Caco-2 (cell line): ENCODE measurements around the gene LRIG1. TPM values are rescaled to one million over a fixed set of nuclear protein-coding genes. Genes with fewer than 3 reads are reported as not detected.

Experiments used
- BruUV-seq: library from RNA; stranded (reverse); fragments of 400-500 nt; replicated peaks from 2 replicates; lab custom pipeline; 2021; lab: Mats Ljungman, UMichigan
- CTCF ChIA-PET: fragments of 300-600 bp; sonication (Branson Sonifier 250); formaldehyde crosslinking; loops from one replicate; lab custom pipeline; 2022; ENCODE audit warnings: antibody characterized with exemption; lab: Charles Lee
- POLR2A ChIA-PET: fragments of 300-600 bp; sonication (Branson Sonifier 250); formaldehyde crosslinking; loops from one replicate; lab custom pipeline; 2022; ENCODE audit warnings: antibody characterized with exemption; lab: Charles Lee
- DNase-seq, 2 experiments: peaks; one replicate each; pipeline versions ENCODE4 v3.0.0 to v3.0.0-alpha.2; 2020 to 2022
- H3K27me3 ChIP-seq: replicated peaks from 2 replicates; pipeline ENCODE4 v1.6.0; 2011; ENCODE audit warnings: low read length; ENCODE audit not compliant: control insufficient read depth, insufficient read depth
- H3K36me3 ChIP-seq: 2 replicates; pipeline ENCODE4 v1.5.1; 2011; ENCODE audit warnings: low read length; ENCODE audit not compliant: control insufficient read depth, insufficient read depth
- H3K4me1 ChIP-seq: fragments of 250-450 bp; sonication (Bioruptor Pico); 2 replicates; pipeline ENCODE4 v1.5.1; 2020; ENCODE audit warnings: mild to moderate bottlenecking
- H3K4me3 ChIP-seq: 2 replicates; pipeline ENCODE4 v1.5.1; 2011; ENCODE audit warnings: low read depth, mild to moderate bottlenecking, control low read depth, low read length
- H3K9me3 ChIP-seq: fragments of 250-450 bp; sonication (Bioruptor Pico); 2 replicates; pipeline ENCODE4 v1.5.1; 2020; ENCODE audit warnings: mild to moderate bottlenecking, moderate library complexity
- H3K27ac Mint-ChIP-seq: one replicate; pipeline ENCODE4 v1.8.0; 2022; ENCODE audit warnings: mixed read lengths; ENCODE audit not compliant: unreplicated experiment
- H3K27me3 Mint-ChIP-seq: one replicate; pipeline ENCODE4 v1.8.0; 2022; ENCODE audit warnings: mixed read lengths; ENCODE audit not compliant: insufficient read depth, unreplicated experiment
- H3K36me3 Mint-ChIP-seq: one replicate; pipeline ENCODE4 v1.8.0; 2022; ENCODE audit warnings: mild to moderate bottlenecking, mixed read lengths; ENCODE audit not compliant: insufficient read depth, unreplicated experiment
- H3K4me1 Mint-ChIP-seq: one replicate; pipeline ENCODE4 v1.8.0; 2022; ENCODE audit warnings: low read depth, mixed read lengths; ENCODE audit not compliant: unreplicated experiment
- H3K4me3 Mint-ChIP-seq: one replicate; pipeline ENCODE4 v1.8.0; 2022; ENCODE audit warnings: mild to moderate bottlenecking, moderate library complexity, mixed read lengths; ENCODE audit not compliant: unreplicated experiment
- H3K9me3 Mint-ChIP-seq: one replicate; pipeline ENCODE4 v1.8.0; 2022; ENCODE audit warnings: mixed read lengths; ENCODE audit not compliant: unreplicated experiment
- intact Hi-C: fragments of 100-400 bp; cut with micrococcal nuclease; formaldehyde crosslinking; loops from one replicate; pipeline ENCODE4 v1.10.0; 2022; ENCODE audit not compliant: unreplicated experiment
- total RNA-seq: library from RNA; stranded (reverse); gene quantifications from 2 replicates; pipeline ENCODE4 v1.2.3, GENCODE V29; 2022
- TF ChIP-seq, protein P1 (sequence below), 2 experiments: fragments of 200-600 bp in 1 of 2; IDR thresholded peaks; 1 replicate in 1 of 2; 2 replicates in 1 of 2; pipeline versions ENCODE4 v1.5.1 to v1.8.0; 2011 to 2022; ENCODE audit warnings: antibody characterized with exemption in 1 of 2, control low read depth in 1 of 2, inconsistent platforms in 1 of 2, low read depth in 1 of 2, low read length in 1 of 2, mild to moderate bottlenecking in 1 of 2, moderate library complexity in 1 of 2; ENCODE audit not compliant: insufficient read depth in 1 of 2, severe bottlenecking in 1 of 2, unreplicated experiment in 1 of 2

Gene LRIG1
- total RNA-seq, 1 experiment from 2014 or later, result 43.4 TPM

DNA sequence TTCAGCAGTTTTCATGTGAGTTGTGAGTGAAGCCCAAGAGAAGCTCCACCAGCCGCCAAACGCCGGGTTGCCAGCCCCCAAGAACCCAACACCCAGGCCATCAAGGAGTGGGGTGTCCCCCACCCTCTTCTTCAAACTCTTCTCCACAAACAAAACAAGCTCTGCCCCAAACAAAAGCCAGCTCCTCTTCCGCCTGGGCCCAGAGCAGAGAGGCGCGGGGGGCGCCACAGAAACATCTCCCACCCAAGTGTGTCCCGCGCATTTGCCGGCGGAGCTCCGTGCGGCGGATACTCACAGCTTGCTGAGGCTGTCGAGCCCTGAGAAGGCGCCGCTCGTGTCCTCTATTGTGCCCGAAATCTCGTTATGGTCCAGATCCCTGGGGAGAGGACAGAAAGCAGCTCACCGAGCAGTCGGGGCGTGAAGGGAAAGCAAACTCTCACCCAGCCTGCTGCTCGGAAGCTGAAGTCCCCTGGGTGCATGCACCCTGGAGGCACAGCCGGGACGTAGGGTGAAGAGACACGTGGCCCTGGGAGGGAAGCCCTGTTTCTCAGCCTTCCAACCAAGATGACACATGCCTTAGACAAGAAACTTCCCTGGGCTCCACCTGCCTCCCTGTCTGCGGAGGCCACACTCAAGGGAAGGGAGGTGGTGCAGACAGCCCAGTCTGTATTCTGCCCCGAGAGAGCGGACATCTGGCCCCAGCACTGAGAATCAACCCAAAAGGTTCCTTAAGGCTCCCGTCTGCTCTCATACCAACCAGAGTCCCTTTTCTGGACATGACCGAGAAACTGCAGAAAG is 95.7 kb downstream of the LRIG1 start:
- Mint-ChIP-seq H3K9me3 (no peaks in the 10 kb centered on the region), H3K36me3 (peaks cover 30% of the 10 kb centered on the region), H3K4me3 (no peak overlapping the region), H3K27me3 (no peaks in the 10 kb centered on the region), H3K27ac (no peak overlapping the region), H3K4me1 (peaks cover 14% of the 10 kb centered on the region)
- H3K4me3 ChIP-seq, result no peak overlapping the region
- H3K9me3 ChIP-seq, result no peaks in the 10 kb centered on the region
- ChIA-PET POLR2A (no interaction called here), CTCF (interaction anchor here (0.9 kb wide), 1 partner anchor 417 kb away, joined by 3 read pairs; no protein-coding TSS in a partner anchor)
- peaks cover 5% of the 10 kb centered on the region; the same call in 1 of the 2 replicates for H3K36me3 ChIP-seq
- peaks cover 4% of the 10 kb centered on the region; the same call in 1 of the 2 replicates for H3K4me1 ChIP-seq
- TF ChIP-seq, protein P1, sequence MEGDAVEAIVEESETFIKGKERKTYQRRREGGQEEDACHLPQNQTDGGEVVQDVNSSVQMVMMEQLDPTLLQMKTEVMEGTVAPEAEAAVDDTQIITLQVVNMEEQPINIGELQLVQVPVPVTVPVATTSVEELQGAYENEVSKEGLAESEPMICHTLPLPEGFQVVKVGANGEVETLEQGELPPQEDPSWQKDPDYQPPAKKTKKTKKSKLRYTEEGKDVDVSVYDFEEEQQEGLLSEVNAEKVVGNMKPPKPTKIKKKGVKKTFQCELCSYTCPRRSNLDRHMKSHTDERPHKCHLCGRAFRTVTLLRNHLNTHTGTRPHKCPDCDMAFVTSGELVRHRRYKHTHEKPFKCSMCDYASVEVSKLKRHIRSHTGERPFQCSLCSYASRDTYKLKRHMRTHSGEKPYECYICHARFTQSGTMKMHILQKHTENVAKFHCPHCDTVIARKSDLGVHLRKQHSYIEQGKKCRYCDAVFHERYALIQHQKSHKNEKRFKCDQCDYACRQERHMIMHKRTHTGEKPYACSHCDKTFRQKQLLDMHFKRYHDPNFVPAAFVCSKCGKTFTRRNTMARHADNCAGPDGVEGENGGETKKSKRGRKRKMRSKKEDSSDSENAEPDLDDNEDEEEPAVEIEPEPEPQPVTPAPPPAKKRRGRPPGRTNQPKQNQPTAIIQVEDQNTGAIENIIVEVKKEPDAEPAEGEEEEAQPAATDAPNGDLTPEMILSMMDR (IDR thresholded peaks at IDR 0.05; ENCODE audit: insufficient read depth in 1 of 2, low read depth in 1 of 2, low read length in 1 of 2, severe bottlenecking in 1 of 2, unreplicated experiment in 1 of 2), result no peak
- intact Hi-C loops, result no loop called here
- no peak for DNase-seq
- no peaks in the 10 kb centered on the region for H3K27me3 ChIP-seq
- BruUV-seq, result no TSS peak

DNA sequence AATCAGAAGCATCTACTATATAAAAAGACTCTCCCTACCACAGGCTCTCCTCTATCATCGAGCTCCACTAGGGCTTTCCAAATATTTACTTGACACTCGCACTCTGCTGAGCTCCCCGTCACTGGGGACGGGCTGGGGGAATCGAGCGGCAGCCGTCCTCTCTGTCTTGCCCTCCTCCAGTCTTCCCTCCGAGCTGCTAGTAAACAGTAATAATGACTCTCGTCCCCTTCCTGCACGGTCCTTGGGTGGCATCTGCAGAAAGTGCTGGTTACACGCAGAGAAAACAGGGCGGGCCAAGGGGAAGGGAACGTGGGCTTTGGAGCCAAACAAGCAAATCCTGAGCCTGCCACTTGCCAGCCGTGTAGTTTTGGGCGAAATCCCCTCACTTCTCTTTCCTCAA is 96.6 kb downstream of the LRIG1 start:
- intact Hi-C loops, result no loop called here
- CTCF ChIA-PET, result no interaction called here
- H3K4me1 Mint-ChIP-seq, result peaks cover 14% of the 10 kb centered on the region

DNA sequence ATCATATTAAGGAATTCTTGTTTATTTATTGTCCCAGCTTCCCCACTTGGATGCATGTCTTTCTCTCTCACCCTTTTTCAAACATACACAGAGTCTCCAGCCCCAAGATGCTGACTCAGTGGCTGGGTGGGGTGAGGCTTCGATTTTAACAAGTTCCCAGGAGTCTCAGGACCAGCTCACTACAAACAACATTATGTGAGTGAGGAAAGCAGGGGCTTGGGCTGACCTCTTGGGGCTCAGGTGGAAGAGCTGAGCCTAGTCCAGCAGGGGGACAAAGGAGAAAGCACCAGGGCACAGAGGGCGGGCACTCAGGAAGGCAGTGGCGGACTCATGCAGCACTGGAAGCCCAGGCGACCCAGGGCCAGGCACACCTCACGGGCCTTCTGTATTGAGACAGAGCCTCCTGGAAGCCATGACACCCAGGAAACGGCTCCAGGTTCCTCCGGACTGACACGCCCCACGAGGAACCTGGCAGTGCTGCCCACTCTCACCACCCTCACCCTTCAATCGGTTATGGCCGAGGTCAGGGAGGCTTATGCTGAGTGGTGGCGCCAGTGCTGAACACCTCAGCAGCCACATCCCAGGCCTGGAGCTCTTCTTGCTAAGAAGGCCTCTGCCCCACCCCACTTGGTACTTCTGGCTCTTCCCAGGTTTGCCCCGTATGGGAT is 97.4 kb downstream of the LRIG1 start:
- ChIA-PET CTCF (no interaction called here), POLR2A (no interaction called here)
- no peak for DNase-seq
- no TSS peak for BruUV-seq
- TF ChIP-seq, protein P1 (IDR thresholded peaks at IDR 0.05; ENCODE audit: insufficient read depth in 1 of 2, low read depth in 1 of 2, low read length in 1 of 2, severe bottlenecking in 1 of 2, unreplicated experiment in 1 of 2), result no peak
- Mint-ChIP-seq H3K27me3 (no peaks in the 10 kb centered on the region), H3K36me3 (peaks cover 28% of the 10 kb centered on the region), H3K9me3 (no peaks in the 10 kb centered on the region), H3K4me3 (no peak overlapping the region), H3K27ac (no peak overlapping the region), H3K4me1 (peaks cover 8% of the 10 kb centered on the region)
- no peaks in the 10 kb centered on the region for H3K9me3 ChIP-seq
- peaks cover 5% of the 10 kb centered on the region for H3K36me3 ChIP-seq
- peaks cover 4% of the 10 kb centered on the region; the same call in 1 of the 2 replicates for H3K4me1 ChIP-seq
- no peak overlapping the region for H3K4me3 ChIP-seq
- H3K27me3 ChIP-seq, result no peaks in the 10 kb centered on the region
- intact Hi-C loops, result no loop called here

More for the DNA sequence above, 96.6 kb downstream of the LRIG1 start:
- no TSS peak for BruUV-seq
- no peak for DNase-seq
- no peak overlapping the region for H3K4me3 ChIP-seq
- peaks cover 4% of the 10 kb centered on the region; the same call in 1 of the 2 replicates for H3K4me1 ChIP-seq
- TF ChIP-seq, protein P1 (IDR thresholded peaks at IDR 0.05; ENCODE audit: insufficient read depth in 1 of 2, low read depth in 1 of 2, low read length in 1 of 2, severe bottlenecking in 1 of 2, unreplicated experiment in 1 of 2), result no peak
- Mint-ChIP-seq H3K27me3 (no peaks in the 10 kb centered on the region), H3K9me3 (no peaks in the 10 kb centered on the region), H3K4me3 (no peak overlapping the region), H3K36me3 (peaks cover 24% of the 10 kb centered on the region), H3K27ac (no peak overlapping the region)
- POLR2A ChIA-PET, result no interaction called here
- H3K27me3 ChIP-seq, result no peaks in the 10 kb centered on the region
- no peaks in the 10 kb centered on the region for H3K9me3 ChIP-seq
- H3K36me3 ChIP-seq, result peaks cover 5% of the 10 kb centered on the region; the same call in 1 of the 2 replicates
